ENCODE results near the gene RNF11. TPM values are rescaled to one million over a fixed set of nuclear protein-coding genes. Genes with fewer than 3 reads are reported as not detected.
A peak's percentile ranks its signal among the peaks of the same experiment; 100 is the strongest.
"Not testable (repeated sequence)": the region's sequence is repeated elsewhere in the genome, so short reads cannot be mapped to it uniquely, and the experiment has no call there.

RNF11 gene
- total RNA-seq, 2 experiments from 2014 or later: 21.5 to 22.6 TPM

GRCh38 chr1:51247022-51247421 lies 10.9 kb downstream of the RNF11 start:
- CTCF ChIA-PET: interaction anchor here (1.1 to 1.7 kb wide), 2 partner anchors 9 to 50 kb away, joined by 5 to 6 read pairs; no protein-coding TSS in a partner anchor
- ATAC-seq (peak; percentile 37), DNase-seq (no peak)
- Mint-ChIP-seq H3K4me1 (ENCODE audit: low read depth) (peaks cover 42% of the 10 kb centered on the region), H3K4me3 (no peak overlapping the region), H3K9me3 (no peaks in the 10 kb centered on the region), H3K27me3 (no peaks in the 10 kb centered on the region), H3K27ac (no peak overlapping the region), H3K36me3 (ENCODE audit: low read depth) (peaks cover 3% of the 10 kb centered on the region)
- intact Hi-C loops (cut with micrococcal nuclease): no loop called here
- no peak for TF ChIP-seq CTCF (IDR thresholded peaks at IDR 0.05)
- POLR2A ChIA-PET: interaction anchor here (1.2 kb wide), 1 partner anchor 9 kb away, joined by 6 read pairs; no protein-coding TSS in a partner anchor

GRCh38 chr1:51247499-51247898 lies 11.4 kb downstream of the RNF11 start:
- intact Hi-C loops (cut with micrococcal nuclease): no loop called here
- H3K9me3 Mint-ChIP-seq: no peaks in the 10 kb centered on the region
- peaks cover 44% of the 10 kb centered on the region for H3K4me1 Mint-ChIP-seq (ENCODE audit: low read depth)
- no peak for ATAC-seq
- H3K27me3 Mint-ChIP-seq: no peaks in the 10 kb centered on the region
- ChIA-PET CTCF (interaction anchor here (1.1 to 1.7 kb wide), 2 partner anchors 8 to 49 kb away, joined by 5 to 6 read pairs; no protein-coding TSS in a partner anchor), POLR2A (interaction anchor here (1.2 kb wide), 1 partner anchor 9 kb away, joined by 6 read pairs; no protein-coding TSS in a partner anchor)
- peaks cover 3% of the 10 kb centered on the region for H3K36me3 Mint-ChIP-seq (ENCODE audit: low read depth)
- no peak overlapping the region for H3K27ac Mint-ChIP-seq
- TF ChIP-seq CTCF (IDR thresholded peaks at IDR 0.05): no peak
- DNase-seq: no peak
- no peak overlapping the region for H3K4me3 Mint-ChIP-seq

- intact Hi-C loops (cut with micrococcal nuclease): no loop called here
- H3K36me3 Mint-ChIP-seq (ENCODE audit: low read depth): peaks cover 1% of the 10 kb centered on the region
- no peaks in the 10 kb centered on the region for H3K9me3 Mint-ChIP-seq
- H3K27ac Mint-ChIP-seq: no peak overlapping the region
- TF ChIP-seq CTCF (IDR thresholded peaks at IDR 0.05): no peak
- H3K4me3 Mint-ChIP-seq: no peak overlapping the region
- ATAC-seq (no peak), DNase-seq (no peak)
- ChIA-PET POLR2A (no interaction called here), CTCF (interaction anchor here (0.8 kb wide), 1 partner anchor 47 kb away, joined by 3 read pairs; no protein-coding TSS in a partner anchor)
- H3K4me1 Mint-ChIP-seq (ENCODE audit: low read depth): peaks cover 40% of the 10 kb centered on the region
- H3K27me3 Mint-ChIP-seq: no peaks in the 10 kb centered on the region
Observed at GRCh38 chr1:51249445-51249844, 13.4 kb downstream of the RNF11 start.

- H3K9me3 Mint-ChIP-seq; H3K36me3 Mint-ChIP-seq (ENCODE audit: low read depth); ATAC-seq; H3K4me3 Mint-ChIP-seq; DNase-seq; CTCF ChIA-PET; H3K27ac Mint-ChIP-seq; H3K27me3 Mint-ChIP-seq; POLR2A ChIA-PET; intact Hi-C loops (cut with micrococcal nuclease): not testable (repeated sequence)
- H3K4me1 Mint-ChIP-seq (ENCODE audit: low read depth): peaks cover 40% of the 10 kb centered on the region
Observed at GRCh38 chr1:51250729-51251128, 14.7 kb downstream of the RNF11 start.

- H3K9me3 Mint-ChIP-seq; H3K36me3 Mint-ChIP-seq (ENCODE audit: low read depth); H3K27ac Mint-ChIP-seq; ATAC-seq; H3K4me3 Mint-ChIP-seq; H3K27me3 Mint-ChIP-seq; POLR2A ChIA-PET; DNase-seq; CTCF ChIA-PET; intact Hi-C loops (cut with micrococcal nuclease): not testable (repeated sequence)
- peaks cover 38% of the 10 kb centered on the region for H3K4me1 Mint-ChIP-seq (ENCODE audit: low read depth)
Observed at GRCh38 chr1:51251165-51251564, 15.1 kb downstream of the RNF11 start.

GRCh38 chr1:51252366-51252765 lies 16.3 kb downstream of the RNF11 start:
- CTCF ChIA-PET: interaction anchor here (1.1 kb wide), 1 partner anchor 67 kb away, joined by 3 read pairs; no protein-coding TSS in a partner anchor

More at GRCh38 chr1:51252366-51252765, 16.3 kb downstream of the RNF11 start:
- intact Hi-C loops (cut with micrococcal nuclease): no loop called here
- H3K27ac Mint-ChIP-seq: no peak overlapping the region
- DNase-seq (no peak), ATAC-seq (no peak)
- H3K9me3 Mint-ChIP-seq: no peaks in the 10 kb centered on the region
- POLR2A ChIA-PET: interaction anchor here (0.6 kb wide), 1 partner anchor 42 kb away, joined by 3 read pairs; no protein-coding TSS in a partner anchor
- H3K36me3 Mint-ChIP-seq (ENCODE audit: low read depth): peaks cover 1% of the 10 kb centered on the region
- no peak overlapping the region for H3K4me3 Mint-ChIP-seq
- no peaks in the 10 kb centered on the region for H3K27me3 Mint-ChIP-seq
- TF ChIP-seq CTCF (IDR thresholded peaks at IDR 0.05): no peak
- H3K4me1 Mint-ChIP-seq (ENCODE audit: low read depth): peaks cover 30% of the 10 kb centered on the region

Data from activated CD8-positive, alpha-beta T cell treated with anti-CD3 and anti-CD28 coated beads for 36 hours (primary cell).